ENCODE measurements around the gene KRT20.
A peak's percentile ranks its signal among the peaks of the same experiment; 100 is the strongest.
"Not testable (repeated sequence)": the region's sequence is repeated elsewhere in the genome, so short reads cannot be mapped to it uniquely, and the experiment has no call there.

KRT20 gene

DNA sequence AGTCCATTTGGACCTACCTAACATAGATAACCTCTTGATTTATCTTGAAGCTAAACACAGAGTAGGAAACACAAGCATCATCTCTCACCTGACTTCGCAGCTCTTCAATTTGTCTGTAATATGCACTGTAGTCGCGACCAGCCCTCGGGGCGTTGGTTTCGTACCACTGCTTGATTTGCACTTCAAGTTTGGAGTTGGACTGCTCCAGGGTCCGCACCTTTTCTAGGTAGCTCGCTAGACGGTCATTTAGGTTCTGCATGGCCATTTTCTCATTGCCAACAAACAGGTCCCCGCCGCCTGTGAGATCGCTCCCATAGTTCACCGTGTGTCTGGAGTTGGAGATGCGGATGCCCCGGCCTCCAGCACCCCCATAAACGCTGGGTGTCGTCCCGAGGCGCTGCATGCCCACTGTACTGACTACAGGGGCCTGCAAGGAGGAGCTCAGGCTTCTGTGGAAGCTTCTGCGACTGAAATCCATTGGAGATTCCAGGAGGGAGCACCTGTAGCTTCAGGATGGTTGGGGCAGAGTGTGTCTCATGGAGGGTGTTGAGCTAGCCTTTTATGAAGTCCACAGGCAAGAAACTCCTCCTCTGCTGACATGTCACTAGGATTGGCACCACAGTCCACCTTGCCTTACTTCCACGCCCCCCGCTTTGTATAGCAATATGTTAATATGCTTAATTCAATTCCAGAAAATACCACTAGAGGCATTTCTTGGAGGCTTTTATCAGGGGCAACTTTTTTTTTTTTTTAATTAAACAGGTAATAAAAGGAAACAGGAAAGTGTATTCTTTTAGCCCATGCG is at the start of gene KRT20:
Gene KRT20 (minus strand): TSS at position 535 of the 805 bp plus-strand sequence. CDS start 57 bp downstream, at position 478.
- no peak for DNase-seq (ENCODE audit: low spot score)

GRCh38 chr17:40932608-40933007 is 47.6 kb upstream of the KRT20 start:
- DNase-seq (ENCODE audit: low spot score), result no peak

DNA sequence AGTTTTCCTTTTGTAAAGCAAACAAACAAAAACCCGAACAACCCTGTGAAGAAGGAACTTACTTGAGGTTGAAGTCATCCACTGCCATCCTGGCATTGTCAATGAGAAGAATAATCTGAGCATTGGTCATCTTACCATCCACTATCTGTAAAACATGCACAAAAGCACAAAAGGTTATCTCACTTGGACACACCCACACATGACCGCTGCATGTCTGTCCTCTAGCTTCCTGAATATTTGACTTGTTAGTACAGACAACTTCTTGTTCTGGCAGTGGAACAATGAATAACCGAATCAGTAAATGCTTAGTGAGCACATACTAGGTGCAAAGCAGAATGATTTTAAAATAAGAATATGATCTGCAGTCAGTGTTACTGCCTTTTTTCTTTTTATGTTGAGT is 46.3 kb upstream of the KRT20 start:
- DNase-seq (ENCODE audit: low spot score), result no peak

DNA sequence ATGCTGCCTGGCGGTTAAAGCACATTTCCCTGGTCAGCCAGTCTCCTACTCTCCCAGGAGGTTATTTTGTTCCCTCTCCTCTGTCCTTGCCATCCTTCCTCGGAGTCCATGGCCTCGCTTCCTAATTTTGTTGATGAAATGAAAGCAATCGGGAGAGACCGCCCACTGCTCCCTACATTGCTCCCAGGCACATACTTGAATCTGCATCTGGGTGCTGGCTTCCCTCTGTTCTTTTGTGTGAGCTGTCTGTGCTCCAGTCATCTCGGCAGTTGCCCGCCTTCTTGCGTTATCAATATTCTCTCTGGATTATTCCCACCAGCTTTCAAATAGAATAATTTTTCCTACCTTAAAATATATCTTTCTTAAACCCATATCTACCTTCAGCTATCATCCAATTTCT is 41.3 kb upstream of the KRT20 start:
- DNase-seq (ENCODE audit: low spot score), result no peak

DNA sequence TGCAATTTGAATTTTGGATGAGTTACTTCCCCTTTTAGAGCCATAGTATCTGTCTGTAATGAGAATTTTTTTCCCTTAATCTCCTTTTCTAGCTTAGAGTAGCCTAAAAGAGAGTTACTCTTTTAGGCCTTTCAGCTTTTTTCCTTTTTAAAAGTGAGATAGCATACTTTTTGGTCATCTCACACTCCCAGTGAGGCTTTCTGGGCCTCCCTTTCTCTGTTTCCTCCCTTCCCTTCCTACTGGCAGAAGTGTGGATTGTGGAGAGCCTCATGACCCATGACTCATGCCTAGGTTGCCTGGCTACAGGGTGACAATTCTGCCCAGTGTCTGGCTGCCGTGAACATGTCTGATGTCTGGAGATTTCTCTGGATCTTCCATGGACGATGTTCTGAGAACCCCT is 37.2 kb upstream of the KRT20 start:
- DNase-seq (ENCODE audit: low spot score), result peak; percentile 48

GRCh38 chr17:40921026-40921425 is 36.0 kb upstream of the KRT20 start:
- DNase-seq (ENCODE audit: low spot score), result no peak

- not testable (repeated sequence) for DNase-seq (ENCODE audit: low spot score)
Observed at GRCh38 chr17:40917116-40917515, 32.1 kb upstream of the KRT20 start.

- DNase-seq (ENCODE audit: low spot score), result no peak
Observed at GRCh38 chr17:40916366-40916765, 31.3 kb upstream of the KRT20 start.

- no peak for DNase-seq (ENCODE audit: low spot score)
Observed at GRCh38 chr17:40915721-40916256, 30.7 kb upstream of the KRT20 start.

- no peak for DNase-seq (ENCODE audit: low spot score)
Observed at GRCh38 chr17:40915199-40915661, 30.2 kb upstream of the KRT20 start.

- DNase-seq (ENCODE audit: low spot score), result no peak
Observed at GRCh38 chr17:40914075-40914855, 29.2 kb upstream of the KRT20 start.

DNA sequence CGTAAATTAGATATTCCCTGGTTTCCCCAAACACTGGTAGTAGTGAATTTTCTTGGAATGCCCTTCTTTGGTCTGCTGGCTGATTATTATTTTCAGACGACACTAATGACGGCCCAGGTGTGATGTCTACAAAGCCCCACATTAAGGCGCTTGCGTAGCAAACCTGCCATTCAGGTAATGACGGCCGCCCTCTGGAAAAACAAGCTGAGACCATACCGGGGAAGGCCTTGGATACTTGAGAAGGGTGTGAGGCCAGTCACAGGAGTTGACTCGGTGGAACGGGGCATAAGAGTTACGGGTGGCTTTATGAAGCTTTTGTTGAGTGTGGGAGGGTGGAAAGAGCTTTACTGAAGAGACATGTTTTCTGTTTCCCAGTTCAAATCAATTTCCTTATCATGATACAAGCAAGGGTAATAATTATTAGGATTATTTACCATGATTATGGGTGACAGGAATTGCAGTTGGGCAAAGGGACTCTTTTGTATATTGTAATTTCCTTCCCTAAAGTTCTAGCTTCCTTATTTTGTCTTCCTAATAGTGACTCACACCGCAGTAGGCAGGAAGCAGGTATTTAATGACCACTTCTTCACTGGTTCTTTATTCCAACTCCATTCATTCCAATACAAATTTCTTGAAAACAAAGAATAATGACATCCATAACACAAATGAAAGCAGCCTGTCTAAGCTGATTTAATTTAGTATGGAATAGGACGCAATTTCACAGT is 27.6 kb upstream of the KRT20 start:
- DNase-seq (ENCODE audit: low spot score), result no peak

GRCh38 chr17:40910441-40910841 is 25.4 kb upstream of the KRT20 start:
- no peak for DNase-seq (ENCODE audit: low spot score)

GRCh38 chr17:40909755-40910154 is 24.7 kb upstream of the KRT20 start:
- no peak for DNase-seq (ENCODE audit: low spot score)

DNA sequence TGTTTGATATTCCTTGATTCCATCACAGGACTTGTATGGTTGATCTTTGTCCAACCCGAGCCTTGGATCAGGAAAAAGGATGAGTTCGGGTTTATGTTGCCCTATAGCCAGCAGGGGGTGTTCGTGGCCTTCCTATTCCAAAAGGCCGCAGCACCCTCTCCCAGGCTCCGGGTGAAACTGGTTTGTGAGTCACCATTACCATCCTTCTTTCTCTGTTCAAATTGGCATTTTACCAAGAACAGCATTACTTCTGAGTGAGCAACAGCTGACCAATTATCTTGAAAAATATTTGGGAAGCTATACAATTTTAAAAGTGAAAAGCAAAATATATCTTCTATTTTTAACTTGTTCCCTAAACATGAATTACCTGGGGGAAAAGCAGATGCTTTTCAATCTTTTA is 24.3 kb upstream of the KRT20 start:
- peak; percentile 84 for DNase-seq (ENCODE audit: low spot score)

GRCh38 chr17:40906613-40907012 is 21.6 kb upstream of the KRT20 start:
- no peak for DNase-seq (ENCODE audit: low spot score)

- no peak for DNase-seq (ENCODE audit: low spot score)
Observed at GRCh38 chr17:40905370-40905769, 20.3 kb upstream of the KRT20 start.

DNA sequence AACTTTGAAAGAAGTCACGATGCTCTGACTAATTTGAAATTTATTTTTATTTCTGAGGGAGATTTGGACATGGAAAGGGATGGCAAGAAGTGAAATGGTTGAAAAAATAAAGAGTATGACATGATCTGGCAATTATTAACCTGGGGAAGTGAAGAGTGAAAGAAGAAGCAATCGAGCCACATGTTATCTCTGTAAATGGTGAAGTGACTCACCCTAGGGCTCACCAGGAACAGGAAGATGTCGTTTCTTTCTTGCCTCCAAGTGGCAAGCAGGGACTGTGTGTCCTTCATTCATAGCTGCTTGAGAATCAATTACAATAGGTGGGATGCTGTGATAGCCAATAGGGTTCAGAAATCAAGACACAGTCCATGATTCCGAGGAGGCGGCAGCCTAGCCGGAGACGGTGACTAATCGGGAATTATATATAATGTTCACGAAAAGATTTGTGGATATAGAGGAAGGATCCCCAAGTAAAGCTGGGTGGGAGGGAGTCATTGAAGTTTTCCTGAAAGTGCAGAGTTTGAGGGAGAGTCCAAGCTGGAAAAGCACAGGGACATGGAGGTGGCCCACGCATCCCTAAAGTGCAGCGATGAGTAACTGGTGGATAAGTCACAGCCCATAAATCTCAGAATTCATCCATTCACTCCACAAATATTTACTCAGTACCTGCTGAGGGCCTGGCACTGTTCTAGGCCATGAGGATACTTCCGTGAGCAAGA is 18.2 kb upstream of the KRT20 start:
- DNase-seq (ENCODE audit: low spot score), result no peak

DNA sequence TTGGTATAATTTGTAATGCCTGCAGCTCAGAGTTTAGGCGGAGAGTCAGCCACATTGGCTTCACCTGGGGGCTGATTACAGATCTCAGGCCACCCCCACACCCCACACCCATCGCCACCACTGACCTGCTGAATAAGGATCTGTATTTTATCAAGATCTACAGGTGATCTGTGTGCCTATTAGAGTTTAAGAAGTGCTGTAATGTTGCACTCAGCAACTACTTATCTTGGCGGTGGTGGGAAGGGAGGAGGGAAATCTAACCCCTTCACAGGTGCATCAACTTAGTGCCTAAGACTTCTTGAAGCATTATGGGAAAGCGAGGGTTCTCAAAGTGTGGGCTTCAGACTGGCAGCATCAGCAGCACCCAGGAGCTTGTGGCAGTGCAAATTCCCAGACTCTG is 17.5 kb upstream of the KRT20 start:
- no peak for DNase-seq (ENCODE audit: low spot score)

DNA sequence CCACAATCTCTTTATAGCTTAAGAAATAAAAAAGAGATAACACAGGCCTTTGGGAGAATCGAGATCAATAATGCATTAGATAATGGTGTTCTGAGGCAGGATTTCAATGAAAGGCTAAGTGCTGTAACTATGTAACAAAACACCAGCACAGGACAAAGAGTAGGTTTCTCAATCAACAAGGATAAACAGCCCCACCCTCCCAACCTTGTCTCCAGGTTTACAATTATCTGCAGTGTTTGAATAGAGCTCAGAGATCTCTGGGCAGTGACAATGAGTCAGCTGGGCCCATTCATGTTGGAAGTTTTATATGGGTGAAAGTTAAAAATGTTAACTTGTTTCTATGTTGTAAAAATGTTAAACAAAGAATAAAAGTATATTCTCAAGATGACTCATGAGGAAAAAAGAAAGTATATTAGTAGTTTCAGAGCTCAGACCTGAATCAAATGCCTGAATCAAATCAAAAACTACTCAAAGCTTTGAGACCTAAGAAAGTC is 17.0 kb upstream of the KRT20 start:
- DNase-seq (ENCODE audit: low spot score), result no peak

DNA sequence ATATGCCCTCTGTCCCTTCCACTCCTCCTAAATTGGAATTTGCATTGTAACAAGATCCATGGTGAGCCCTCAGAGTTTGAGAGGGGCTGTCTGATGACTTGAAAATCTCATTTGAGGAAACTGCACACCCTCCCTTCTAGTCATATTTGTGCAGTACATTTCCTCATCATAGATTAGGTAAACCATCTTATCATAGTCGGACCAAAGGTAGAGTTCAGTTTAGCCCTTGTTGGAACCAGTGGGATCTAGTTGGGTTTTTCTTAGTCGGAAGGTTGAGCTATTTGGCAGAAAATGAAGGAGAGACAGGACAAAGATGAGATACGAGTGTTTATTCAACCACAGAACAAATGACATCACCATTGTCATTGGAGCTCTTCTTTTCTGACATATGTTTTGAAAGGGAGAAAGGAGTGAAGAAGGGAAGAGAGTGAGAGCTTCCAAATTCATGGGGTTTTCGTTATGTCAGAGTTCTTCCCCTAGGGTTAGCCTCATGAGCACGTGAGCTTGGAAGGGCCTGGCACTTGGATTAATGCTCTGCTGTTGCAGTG is 15.8 kb upstream of the KRT20 start:
- DNase-seq (ENCODE audit: low spot score), result no peak
